ENCODE results near the gene SPATA20. TPM values are rescaled to one million over a fixed set of nuclear protein-coding genes. Genes with fewer than 3 reads are reported as not detected.

Gene SPATA20
- polyA plus RNA-seq, 1 donor from 2014 or later = 53.5 TPM

- Histone ChIP-seq H3K27ac (ENCODE audit: low read length) (peak overlapping the region; percentile 94), H3F3A (ENCODE audit: insufficient read depth, low read length, poor library complexity, severe bottlenecking) (no peaks in the 10 kb centered on the region), H3K27me3 (ENCODE audit: insufficient read depth, low read depth, low read length) (peaks cover 15% of the 10 kb centered on the region), H2AFZ (ENCODE audit: low read depth, low read length) (no peak overlapping the region), H3K9me2 (ENCODE audit: insufficient read depth, low read length) (no peaks in the 10 kb centered on the region), H3K9me3 (ENCODE audit: low read length) (no peaks in the 10 kb centered on the region), H3K79me2 (replicated peaks; ENCODE audit: insufficient read depth, low read length) (no peaks in the 10 kb centered on the region), H3K4me2 (ENCODE audit: low read length) (peak overlapping the region; percentile 37), H3K9ac (ENCODE audit: low read length) (peak overlapping the region; percentile 65), H3K4me3 (ENCODE audit: low read length) (peak overlapping the region; percentile 87), H4K20me1 (ENCODE audit: insufficient read depth) (no peaks in the 10 kb centered on the region), H3K36me3 (ENCODE audit: insufficient read depth, low read length) (no peaks in the 10 kb centered on the region)
- no peak for TF ChIP-seq RAD21 (conservative IDR thresholded peaks at IDR 0.05)
- TF ChIP-seq MXI1 (conservative IDR thresholded peaks at IDR 0.05; ENCODE audit: poor library complexity, severe bottlenecking) = no peak
- TF ChIP-seq REST (IDR thresholded peaks at IDR 0.05; ENCODE audit: borderline replicate concordance) = no peak
- TF ChIP-seq TAF1 (IDR thresholded peaks at IDR 0.05; ENCODE audit: low read depth) = no peak
- no peak for TF ChIP-seq CTCF (IDR thresholded peaks at IDR 0.05; ENCODE audit: poor library complexity, severe bottlenecking)
- TF ChIP-seq EZH2 (IDR thresholded peaks at IDR 0.05; ENCODE audit: borderline replicate concordance, insufficient read depth, low read length, poor library complexity, severe bottlenecking) = no peak
- TF ChIP-seq EP300 (conservative IDR thresholded peaks at IDR 0.05; ENCODE audit: poor library complexity, severe bottlenecking) = no peak
- TF ChIP-seq POLR2AphosphoS5 (IDR thresholded peaks at IDR 0.05) = no peak
- no peak for TF ChIP-seq SMC3 (conservative IDR thresholded peaks at IDR 0.05; ENCODE audit: poor library complexity)
Measured at GRCh38 chr17:50566886-50567285, 19.9 kb downstream of the SPATA20 start.

- H3K27ac ChIP-seq (ENCODE audit: low read length) = no peak overlapping the region
- H2AFZ ChIP-seq (ENCODE audit: low read depth, low read length) = no peak overlapping the region
- no peaks in the 10 kb centered on the region for H3K79me2 ChIP-seq (replicated peaks; ENCODE audit: insufficient read depth, low read length)
- H3F3A ChIP-seq (ENCODE audit: insufficient read depth, low read length, poor library complexity, severe bottlenecking) = no peaks in the 10 kb centered on the region
- H4K20me1 ChIP-seq (ENCODE audit: insufficient read depth) = no peaks in the 10 kb centered on the region
- H3K36me3 ChIP-seq (ENCODE audit: insufficient read depth, low read length) = no peaks in the 10 kb centered on the region
- TF ChIP-seq EP300 (conservative IDR thresholded peaks at IDR 0.05; ENCODE audit: poor library complexity, severe bottlenecking) (no peak), RAD21 (conservative IDR thresholded peaks at IDR 0.05) (no peak)
- no peak overlapping the region for H3K9ac ChIP-seq (ENCODE audit: low read length)
- no peak overlapping the region for H3K4me3 ChIP-seq (ENCODE audit: low read length)
- no peaks in the 10 kb centered on the region for H3K27me3 ChIP-seq (ENCODE audit: insufficient read depth, low read depth, low read length)
- H3K4me2 ChIP-seq (ENCODE audit: low read length) = no peak overlapping the region
- H3K9me2 ChIP-seq (ENCODE audit: insufficient read depth, low read length) = no peaks in the 10 kb centered on the region
- no peaks in the 10 kb centered on the region for H3K9me3 ChIP-seq (ENCODE audit: low read length)
Measured at GRCh38 chr17:50568659-50569058, 21.7 kb downstream of the SPATA20 start.

- Histone ChIP-seq H3K4me3 (ENCODE audit: low read length) (peak overlapping the region; percentile 11), H3K27me3 (ENCODE audit: insufficient read depth, low read depth, low read length) (no peaks in the 10 kb centered on the region), H3K9me3 (ENCODE audit: low read length) (no peaks in the 10 kb centered on the region), H3K36me3 (ENCODE audit: insufficient read depth, low read length) (no peaks in the 10 kb centered on the region), H2AFZ (ENCODE audit: low read depth, low read length) (no peak overlapping the region), H3K27ac (ENCODE audit: low read length) (peak overlapping the region; percentile 62), H3K9ac (ENCODE audit: low read length) (peak overlapping the region; percentile 51), H3F3A (ENCODE audit: insufficient read depth, low read length, poor library complexity, severe bottlenecking) (no peaks in the 10 kb centered on the region), H4K20me1 (ENCODE audit: insufficient read depth) (no peaks in the 10 kb centered on the region), H3K9me2 (ENCODE audit: insufficient read depth, low read length) (no peaks in the 10 kb centered on the region), H3K79me2 (replicated peaks; ENCODE audit: insufficient read depth, low read length) (no peaks in the 10 kb centered on the region), H3K4me2 (ENCODE audit: low read length) (no peak overlapping the region)
- no peak for TF ChIP-seq TAF1 (IDR thresholded peaks at IDR 0.05; ENCODE audit: low read depth)
- TF ChIP-seq SMC3 (conservative IDR thresholded peaks at IDR 0.05; ENCODE audit: poor library complexity) = no peak
- TF ChIP-seq POLR2AphosphoS5 (IDR thresholded peaks at IDR 0.05) = no peak
- TF ChIP-seq EZH2 (IDR thresholded peaks at IDR 0.05; ENCODE audit: borderline replicate concordance, insufficient read depth, low read length, poor library complexity, severe bottlenecking) = no peak
- no peak for TF ChIP-seq CTCF (IDR thresholded peaks at IDR 0.05; ENCODE audit: poor library complexity, severe bottlenecking)
- no peak for TF ChIP-seq REST (IDR thresholded peaks at IDR 0.05; ENCODE audit: borderline replicate concordance)
- TF ChIP-seq RAD21 (conservative IDR thresholded peaks at IDR 0.05) = no peak
Measured at GRCh38 chr17:50569592-50569991, 22.6 kb downstream of the SPATA20 start.

All from neural cell (in vitro differentiated cells).